BE2C (cell line): ENCODE measurements around the gene LETM1.

Experiments used
- DNase-seq: peaks from one replicate; pipeline ENCODE4 v3.0.0-alpha.2; 2020
- H3K27me3 ChIP-seq: fragments of 250-450 bp; sonication (Bioruptor Pico); 2 replicates; pipeline ENCODE4 v1.5.1; 2020; ENCODE audit warnings: mild to moderate bottlenecking
- H3K36me3 ChIP-seq: fragments of 250-450 bp; sonication (Bioruptor Pico); 2 replicates; pipeline ENCODE4 v1.5.1; 2020; ENCODE audit warnings: mild to moderate bottlenecking
- H3K4me1 ChIP-seq: fragments of 250-450 bp; sonication (Bioruptor Pico); 2 replicates; pipeline ENCODE4 v1.5.1; 2020
- H3K4me3 ChIP-seq: 2 replicates; pipeline ENCODE4 v1.5.1; 2011; ENCODE audit warnings: low read depth, low read length
- H3K9me3 ChIP-seq: fragments of 250-450 bp; sonication (Bioruptor Pico); 2 replicates; pipeline ENCODE4 v1.5.1; 2020
- TF ChIP-seq, protein P1 (sequence below): IDR thresholded peaks from 2 replicates; pipeline ENCODE4 v1.5.1; 2012; ENCODE audit warnings: mild to moderate bottlenecking, low read depth, low read length

LETM1 gene

DNA sequence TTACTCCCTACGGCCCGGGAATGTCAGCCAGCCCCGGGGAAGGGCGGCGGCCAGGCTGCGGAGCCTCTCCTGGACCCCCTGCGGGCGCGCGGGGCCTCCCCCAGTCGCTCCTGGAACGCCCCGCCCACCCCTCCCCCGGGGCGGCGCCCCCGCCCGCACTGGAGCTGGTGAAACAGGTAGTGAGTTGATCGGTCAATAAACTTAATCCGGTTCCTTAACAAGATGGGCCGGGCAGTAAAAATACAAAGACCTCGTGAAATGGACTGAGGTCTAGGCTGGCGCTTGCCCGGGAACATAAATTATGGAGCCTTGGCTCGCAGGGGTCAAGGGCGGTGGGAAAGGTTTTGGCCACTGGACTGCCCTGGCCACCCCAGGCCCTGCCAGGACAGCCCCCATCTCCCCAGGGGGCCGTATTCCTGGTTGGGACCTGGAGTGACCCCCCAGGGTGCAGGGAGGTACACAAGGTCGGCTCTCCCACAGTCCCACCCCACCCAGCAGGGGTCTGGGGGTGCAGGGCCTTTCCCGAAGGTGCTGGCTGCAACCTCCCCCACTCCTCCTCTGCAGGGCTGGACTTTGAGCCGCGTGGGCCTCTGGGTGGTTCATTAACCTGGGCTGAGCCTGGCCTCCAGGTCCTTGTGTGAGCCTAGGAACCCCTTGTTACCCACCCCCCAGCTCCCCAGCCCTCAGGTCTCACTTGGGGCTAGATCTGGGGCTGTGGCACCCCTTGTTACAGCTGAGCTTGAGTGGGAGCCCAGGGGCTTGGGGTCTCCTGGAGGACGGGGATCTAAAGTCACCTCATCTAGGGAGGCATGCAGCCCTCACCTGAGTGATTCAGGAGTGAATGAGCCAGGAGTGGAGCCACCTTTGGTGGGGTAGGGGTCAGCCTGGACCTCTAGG, 60.4 kb downstream of the LETM1 start:
- Histone ChIP-seq H3K27me3 (peaks cover 40% of the 10 kb centered on the region), H3K9me3 (no peaks in the 10 kb centered on the region), H3K4me3 (no peak overlapping the region), H3K36me3 (no peaks in the 10 kb centered on the region), H3K4me1 (no peaks in the 10 kb centered on the region)
- TF ChIP-seq, protein P1, sequence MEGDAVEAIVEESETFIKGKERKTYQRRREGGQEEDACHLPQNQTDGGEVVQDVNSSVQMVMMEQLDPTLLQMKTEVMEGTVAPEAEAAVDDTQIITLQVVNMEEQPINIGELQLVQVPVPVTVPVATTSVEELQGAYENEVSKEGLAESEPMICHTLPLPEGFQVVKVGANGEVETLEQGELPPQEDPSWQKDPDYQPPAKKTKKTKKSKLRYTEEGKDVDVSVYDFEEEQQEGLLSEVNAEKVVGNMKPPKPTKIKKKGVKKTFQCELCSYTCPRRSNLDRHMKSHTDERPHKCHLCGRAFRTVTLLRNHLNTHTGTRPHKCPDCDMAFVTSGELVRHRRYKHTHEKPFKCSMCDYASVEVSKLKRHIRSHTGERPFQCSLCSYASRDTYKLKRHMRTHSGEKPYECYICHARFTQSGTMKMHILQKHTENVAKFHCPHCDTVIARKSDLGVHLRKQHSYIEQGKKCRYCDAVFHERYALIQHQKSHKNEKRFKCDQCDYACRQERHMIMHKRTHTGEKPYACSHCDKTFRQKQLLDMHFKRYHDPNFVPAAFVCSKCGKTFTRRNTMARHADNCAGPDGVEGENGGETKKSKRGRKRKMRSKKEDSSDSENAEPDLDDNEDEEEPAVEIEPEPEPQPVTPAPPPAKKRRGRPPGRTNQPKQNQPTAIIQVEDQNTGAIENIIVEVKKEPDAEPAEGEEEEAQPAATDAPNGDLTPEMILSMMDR, result no peak
- no peak for DNase-seq

DNA sequence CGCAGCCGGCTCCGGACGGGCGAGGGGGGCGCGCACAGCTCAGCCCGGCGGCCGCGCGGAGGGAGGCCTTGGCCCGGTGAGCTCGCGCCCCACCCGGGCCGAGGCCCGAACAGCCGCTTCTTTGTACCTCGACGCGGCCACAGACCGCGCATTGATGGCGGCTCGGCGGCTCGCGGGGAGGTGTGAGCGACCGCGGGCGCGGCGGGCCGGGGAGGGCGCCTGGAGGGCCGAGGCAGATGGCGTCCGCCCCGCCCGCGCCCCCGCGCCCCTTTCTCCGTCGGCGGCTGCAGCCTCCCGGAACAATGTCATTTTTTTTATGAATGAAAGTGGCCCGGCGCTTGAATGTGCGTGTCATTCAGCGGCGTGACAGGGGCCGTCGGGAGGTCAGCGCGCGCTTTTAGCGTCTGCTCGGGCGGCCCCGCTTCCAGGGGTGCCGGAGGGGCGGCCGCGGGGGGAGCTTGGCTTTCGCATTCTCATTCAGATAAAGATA, 61.1 kb downstream of the LETM1 start:
- Histone ChIP-seq H3K4me1 (no peaks in the 10 kb centered on the region), H3K36me3 (no peaks in the 10 kb centered on the region), H3K27me3 (peaks cover 40% of the 10 kb centered on the region), H3K9me3 (no peaks in the 10 kb centered on the region), H3K4me3 (no peak overlapping the region)
- TF ChIP-seq, protein P1, result no peak
- no peak for DNase-seq

DNA sequence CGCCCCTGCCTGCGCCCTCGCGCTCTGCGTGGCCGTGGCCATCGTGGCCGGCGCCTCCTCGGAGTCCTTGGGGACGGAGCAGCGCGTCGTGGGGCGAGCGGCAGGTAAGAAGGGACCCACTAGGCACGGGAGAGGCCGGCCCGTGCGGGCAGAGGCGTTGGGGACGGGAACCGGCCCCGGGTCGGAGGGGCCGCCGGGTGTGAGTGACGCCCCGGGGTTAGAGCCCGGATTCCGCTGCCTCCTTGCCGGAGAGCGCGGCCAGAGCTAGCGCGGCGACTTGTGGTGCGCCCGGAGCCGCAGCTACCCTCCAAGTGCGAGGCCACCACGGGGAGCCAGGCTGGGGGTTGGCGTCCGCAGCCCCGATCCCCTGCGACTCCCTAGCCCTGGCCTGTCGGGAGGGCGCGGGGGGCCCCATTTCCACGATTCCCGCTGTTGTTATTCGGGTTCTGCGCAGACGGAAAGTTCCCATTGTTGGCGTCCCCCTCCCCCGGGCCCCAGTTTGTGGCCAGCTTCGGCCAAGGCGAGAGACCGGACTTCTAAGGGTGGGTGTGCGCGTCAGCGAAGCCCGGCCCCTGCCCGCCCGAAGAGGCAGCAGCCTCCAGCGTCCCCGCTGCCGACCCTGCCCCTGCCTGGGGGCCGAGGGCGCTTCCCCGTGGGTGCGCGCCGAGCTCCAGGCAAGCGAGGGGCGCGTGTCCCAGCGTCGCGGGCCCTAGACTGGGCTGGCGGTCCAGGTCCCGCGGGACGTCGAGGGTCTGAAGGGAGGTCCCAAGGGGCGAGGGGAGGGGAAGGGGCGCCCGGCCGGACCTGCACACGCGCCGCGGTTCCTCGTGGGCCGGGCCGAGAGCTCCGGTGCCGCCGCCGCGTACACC, 61.8 kb downstream of the LETM1 start:
- Histone ChIP-seq H3K36me3 (no peaks in the 10 kb centered on the region), H3K27me3 (peaks cover 34% of the 10 kb centered on the region), H3K4me1 (no peaks in the 10 kb centered on the region), H3K4me3 (no peak overlapping the region), H3K9me3 (no peaks in the 10 kb centered on the region)
- no peak for DNase-seq
- TF ChIP-seq, protein P1, result no peak

DNA sequence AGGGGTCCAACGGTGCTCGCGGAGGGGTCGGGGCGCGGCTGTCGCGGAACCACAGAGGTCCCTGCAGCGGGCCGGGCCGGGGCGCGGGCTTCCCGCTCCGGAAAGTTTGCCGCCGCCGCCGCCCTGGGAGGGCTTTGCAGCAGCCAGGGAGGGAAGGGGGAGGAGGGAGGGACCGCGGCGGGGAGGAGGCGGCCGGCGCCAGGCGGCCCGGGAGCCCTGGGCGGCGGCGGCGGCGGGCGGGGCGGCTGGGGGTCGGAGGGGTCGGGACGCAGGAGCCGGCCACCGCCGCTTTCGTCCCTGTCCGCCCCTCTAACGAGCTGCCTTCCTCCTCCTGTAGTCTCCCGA, 62.5 kb downstream of the LETM1 start:
- H3K4me1 ChIP-seq, result no peaks in the 10 kb centered on the region
- no peak overlapping the region for H3K4me3 ChIP-seq
- TF ChIP-seq, protein P1, result no peak
- DNase-seq, result peak; percentile 59
- peaks cover 32% of the 10 kb centered on the region for H3K27me3 ChIP-seq
- H3K9me3 ChIP-seq, result no peaks in the 10 kb centered on the region
- H3K36me3 ChIP-seq, result no peaks in the 10 kb centered on the region

DNA sequence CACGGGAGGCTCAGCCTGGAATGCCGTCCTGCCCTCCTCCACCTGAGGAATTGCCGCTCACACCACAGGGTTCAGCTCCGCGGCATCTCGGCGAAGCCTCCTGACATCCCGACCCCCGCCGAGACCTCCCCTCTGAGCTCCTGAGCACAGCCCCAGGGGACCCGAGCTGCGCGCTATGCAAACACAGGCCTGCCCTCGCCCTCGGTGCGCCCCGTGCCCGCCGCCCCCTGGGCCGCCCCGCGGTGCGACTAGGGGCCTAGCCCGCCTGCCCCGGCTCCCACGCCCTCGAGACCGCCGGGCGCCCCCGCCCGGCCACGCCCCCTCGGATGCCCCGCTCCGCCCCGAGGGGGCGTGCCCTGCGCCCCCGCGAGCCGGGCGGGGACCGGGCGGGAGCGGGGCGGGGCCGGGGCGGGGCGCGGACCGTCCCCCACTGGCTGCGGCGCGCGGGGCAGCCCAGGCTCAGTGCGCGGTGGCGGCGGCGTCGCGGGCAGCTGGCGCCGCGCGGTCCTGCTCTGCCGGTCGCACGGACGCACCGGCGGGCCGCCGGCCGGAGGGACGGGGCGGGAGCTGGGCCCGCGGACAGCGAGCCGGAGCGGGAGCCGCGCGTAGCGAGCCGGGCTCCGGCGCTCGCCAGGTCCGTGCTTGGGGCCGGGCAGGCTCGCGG, 63.0 kb downstream of the LETM1 start, which contains the start of gene FGFR3:
FGFR3 (plus strand) TSS at position 462 of the 664 bp plus-strand sequence. CDS start 642 bp downstream, outside the sequence.
- Histone ChIP-seq H3K27me3 (peaks cover 32% of the 10 kb centered on the region), H3K4me1 (no peaks in the 10 kb centered on the region), H3K36me3 (no peaks in the 10 kb centered on the region), H3K4me3 (no peak within 1 kb of the TSS), H3K9me3 (no peaks in the 10 kb centered on the region)
- TF ChIP-seq, protein P1, result no peak
- peak; percentile 72 for DNase-seq
